SU-DHL-6 (cell line): ENCODE data around the gene RAPGEF4.

Experiments used
- H2AFZ ChIP-seq: fragments of 200-600 bp; sonication (generic); 2 replicates; pipeline ENCODE4 v1.6.1; 2014; ENCODE audit warnings: low read depth, mild to moderate bottlenecking, moderate library complexity, mixed read lengths, antibody characterized with exemption, low read length; ENCODE audit not compliant: severe bottlenecking
- H3F3A ChIP-seq: fragments of 200-600 bp; shearing (Covaris generic); 2 replicates; pipeline ENCODE4 v1.6.0; 2016; ENCODE audit warnings: antibody characterized with exemption, mild to moderate bottlenecking; ENCODE audit not compliant: insufficient read depth
- H3K27ac ChIP-seq: fragments of 200-600 bp; sonication (generic); 2 replicates; pipeline ENCODE4 v1.5.1; 2016; ENCODE audit warnings: low read depth, mild to moderate bottlenecking, low read length, moderate library complexity, mixed read lengths
- H3K27me3 ChIP-seq: fragments of 200-600 bp; sonication (generic), shearing (Covaris generic); 2 replicates; pipeline ENCODE4 v1.6.0; 2014; ENCODE audit warnings: mild to moderate bottlenecking, low read length
- H3K36me3 ChIP-seq: fragments of 200-600 bp; sonication (generic); 2 replicates; pipeline ENCODE4 v1.6.1; 2014; ENCODE audit warnings: mild to moderate bottlenecking, low read length, mixed read lengths
- H3K4me2 ChIP-seq: fragments of 300-600, 200-600 bp; shearing (Covaris generic), sonication (generic); 2 replicates; pipeline ENCODE4 v1.6.0; 2014; ENCODE audit warnings: low read length, low read depth, mild to moderate bottlenecking; ENCODE audit not compliant: poor library complexity, severe bottlenecking
- H3K4me3 ChIP-seq: fragments of 200-600 bp; sonication (generic); 2 replicates; pipeline ENCODE4 v1.5.1; 2014; ENCODE audit warnings: antibody characterized with exemption, low read length, mild to moderate bottlenecking, mixed read lengths; ENCODE audit not compliant: insufficient read depth, poor library complexity, severe bottlenecking
- H3K79me2 ChIP-seq: fragments of 200-600 bp; sonication (generic); 2 replicates; pipeline ENCODE4 v1.6.1; 2014; ENCODE audit warnings: mild to moderate bottlenecking, low read length, moderate library complexity; ENCODE audit not compliant: insufficient read depth
- H3K9ac ChIP-seq: fragments of 200-600 bp; sonication (generic); 2 replicates; pipeline ENCODE4 v1.7.0; 2014; ENCODE audit warnings: mild to moderate bottlenecking, low read length
- H3K9me2 ChIP-seq: fragments of 200-600 bp; sonication (generic); replicated peaks from 2 replicates; pipeline ENCODE4 v1.6.1; 2014; ENCODE audit warnings: low read length; ENCODE audit not compliant: insufficient read depth
- H3K9me3 ChIP-seq: fragments of 200-600 bp; sonication (generic); 2 replicates; pipeline ENCODE4 v1.6.1; 2014; ENCODE audit warnings: low read length, mixed read lengths; ENCODE audit not compliant: insufficient read depth
- H4K20me1 ChIP-seq: fragments of 200-600 bp; sonication (generic); 2 replicates; pipeline ENCODE4 v1.6.1; 2014; ENCODE audit warnings: low read depth, mild to moderate bottlenecking, antibody characterized with exemption, low read length, moderate library complexity, mixed read lengths
- CTCF ChIP-seq: fragments of 200-600 bp; sonication (generic); IDR thresholded peaks from one replicate; pipeline ENCODE4 v1.5.1; 2017; ENCODE audit warnings: antibody characterized with exemption, mild to moderate bottlenecking, low read length, moderate library complexity; ENCODE audit not compliant: insufficient read depth, poor library complexity, severe bottlenecking
- EZH2phosphoT487 ChIP-seq: fragments of 200-600 bp; sonication (generic), shearing (Covaris generic); conservative IDR thresholded peaks from 2 replicates; pipeline ENCODE4 v1.6.1; 2018; ENCODE audit warnings: mild to moderate bottlenecking, antibody characterized with exemption, low read length, moderate library complexity, mixed read lengths

Gene RAPGEF4

GRCh38 chr2:173043476-173043875 is 307.8 kb downstream of the RAPGEF4 start:
- H3K36me3 ChIP-seq = no peaks in the 10 kb centered on the region
- no peaks in the 10 kb centered on the region for H3K9me3 ChIP-seq
- H3K9ac ChIP-seq = no peak overlapping the region
- no peaks in the 10 kb centered on the region for H3K9me2 ChIP-seq
- no peaks in the 10 kb centered on the region for H3K27me3 ChIP-seq
- H2AFZ ChIP-seq = no peak overlapping the region
- no peaks in the 10 kb centered on the region for H3F3A ChIP-seq
- no peak overlapping the region for H3K27ac ChIP-seq
- TF ChIP-seq EZH2phosphoT487 (no peak), CTCF (no peak)
- no peak overlapping the region for H3K4me2 ChIP-seq
- H3K79me2 ChIP-seq = no peaks in the 10 kb centered on the region
- no peak overlapping the region for H3K4me3 ChIP-seq
- no peaks in the 10 kb centered on the region for H4K20me1 ChIP-seq

GRCh38 chr2:173043897-173044519 is 308.4 kb downstream of the RAPGEF4 start:
- H3K9me2 ChIP-seq = no peaks in the 10 kb centered on the region
- no peaks in the 10 kb centered on the region for H4K20me1 ChIP-seq
- H3F3A ChIP-seq = no peaks in the 10 kb centered on the region
- TF ChIP-seq CTCF (no peak), EZH2phosphoT487 (no peak)
- no peak overlapping the region for H3K27ac ChIP-seq
- no peak overlapping the region for H3K9ac ChIP-seq
- H3K4me3 ChIP-seq = no peak overlapping the region
- no peak overlapping the region for H2AFZ ChIP-seq
- no peak overlapping the region for H3K4me2 ChIP-seq
- H3K36me3 ChIP-seq = no peaks in the 10 kb centered on the region
- H3K9me3 ChIP-seq = no peaks in the 10 kb centered on the region
- no peaks in the 10 kb centered on the region for H3K79me2 ChIP-seq
- H3K27me3 ChIP-seq = no peaks in the 10 kb centered on the region

GRCh38 chr2:173044686-173045085 is 309.0 kb downstream of the RAPGEF4 start:
- H3K4me2 ChIP-seq = no peak overlapping the region
- no peaks in the 10 kb centered on the region for H3K9me2 ChIP-seq
- no peaks in the 10 kb centered on the region for H3K27me3 ChIP-seq
- H3K4me3 ChIP-seq = no peak overlapping the region
- no peak overlapping the region for H3K9ac ChIP-seq
- H3F3A ChIP-seq = no peaks in the 10 kb centered on the region
- TF ChIP-seq CTCF = no peak
- no peak for TF ChIP-seq EZH2phosphoT487
- H2AFZ ChIP-seq = no peak overlapping the region
- H3K27ac ChIP-seq = no peak overlapping the region
- no peaks in the 10 kb centered on the region for H3K36me3 ChIP-seq
- no peaks in the 10 kb centered on the region for H3K9me3 ChIP-seq
- H4K20me1 ChIP-seq = no peaks in the 10 kb centered on the region
- H3K79me2 ChIP-seq = no peaks in the 10 kb centered on the region
